Measurements from ENCODE around the gene SLC28A1. TPM values are rescaled to one million over a fixed set of nuclear protein-coding genes. Genes with fewer than 3 reads are reported as not detected.

SLC28A1 gene
- total RNA-seq, 2 experiments from 2014 or later = not detected

DNA sequence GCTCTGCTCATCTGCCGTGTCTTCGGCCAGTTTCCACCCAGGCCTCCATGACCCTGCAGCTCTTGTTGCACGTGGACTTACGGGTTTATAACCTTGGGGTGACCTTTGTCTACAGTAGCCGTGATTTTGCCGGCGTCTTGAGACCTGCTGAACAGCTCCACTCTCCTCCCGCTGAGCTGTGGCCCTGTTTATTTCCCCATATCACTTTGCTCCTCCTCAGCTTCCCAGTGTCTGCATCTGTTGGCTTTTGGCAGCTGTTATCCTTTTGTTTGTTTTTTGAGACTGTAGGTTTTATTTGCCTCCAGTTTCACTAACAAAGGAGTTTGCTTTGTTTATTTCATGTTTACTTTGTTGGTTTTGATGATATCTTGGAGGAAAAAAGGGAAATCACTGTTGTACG lies 29.3 kb upstream of the SLC28A1 start:
- CTCF ChIA-PET = no interaction called here
- Mint-ChIP-seq H3K27me3 (no peaks in the 10 kb centered on the region), H3K36me3 (ENCODE audit: low read depth) (no peaks in the 10 kb centered on the region), H3K9me3 (no peaks in the 10 kb centered on the region), H3K4me3 (no peak overlapping the region), H3K4me1 (no peaks in the 10 kb centered on the region), H3K27ac (no peak overlapping the region)
- no peak for DNase-seq
- POLR2A ChIA-PET = no interaction called here

DNA sequence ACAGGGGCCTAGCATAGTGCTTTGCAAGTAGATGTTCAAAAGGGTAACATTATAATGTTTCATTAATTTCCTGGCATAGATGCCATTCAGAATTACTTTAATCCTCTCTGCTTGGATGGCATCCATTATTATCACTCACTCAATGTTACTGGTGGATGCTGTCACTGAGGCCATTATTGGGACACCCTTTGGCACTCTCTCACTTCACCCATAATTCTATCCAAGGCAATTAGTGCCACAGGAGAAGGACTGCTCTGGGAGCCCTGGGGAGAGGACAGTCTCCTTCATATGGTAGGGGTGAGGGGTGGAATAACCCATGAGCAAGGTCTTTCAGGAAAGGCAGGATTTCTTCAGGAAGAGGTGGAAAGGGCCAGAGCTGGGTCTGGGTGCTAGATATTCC lies 28.7 kb upstream of the SLC28A1 start:
- Mint-ChIP-seq H3K27ac (no peak overlapping the region), H3K27me3 (no peaks in the 10 kb centered on the region), H3K36me3 (ENCODE audit: low read depth) (no peaks in the 10 kb centered on the region), H3K4me3 (no peak overlapping the region), H3K9me3 (no peaks in the 10 kb centered on the region), H3K4me1 (no peaks in the 10 kb centered on the region)
- ChIA-PET POLR2A (no interaction called here), CTCF (no interaction called here)
- DNase-seq = no peak

DNA sequence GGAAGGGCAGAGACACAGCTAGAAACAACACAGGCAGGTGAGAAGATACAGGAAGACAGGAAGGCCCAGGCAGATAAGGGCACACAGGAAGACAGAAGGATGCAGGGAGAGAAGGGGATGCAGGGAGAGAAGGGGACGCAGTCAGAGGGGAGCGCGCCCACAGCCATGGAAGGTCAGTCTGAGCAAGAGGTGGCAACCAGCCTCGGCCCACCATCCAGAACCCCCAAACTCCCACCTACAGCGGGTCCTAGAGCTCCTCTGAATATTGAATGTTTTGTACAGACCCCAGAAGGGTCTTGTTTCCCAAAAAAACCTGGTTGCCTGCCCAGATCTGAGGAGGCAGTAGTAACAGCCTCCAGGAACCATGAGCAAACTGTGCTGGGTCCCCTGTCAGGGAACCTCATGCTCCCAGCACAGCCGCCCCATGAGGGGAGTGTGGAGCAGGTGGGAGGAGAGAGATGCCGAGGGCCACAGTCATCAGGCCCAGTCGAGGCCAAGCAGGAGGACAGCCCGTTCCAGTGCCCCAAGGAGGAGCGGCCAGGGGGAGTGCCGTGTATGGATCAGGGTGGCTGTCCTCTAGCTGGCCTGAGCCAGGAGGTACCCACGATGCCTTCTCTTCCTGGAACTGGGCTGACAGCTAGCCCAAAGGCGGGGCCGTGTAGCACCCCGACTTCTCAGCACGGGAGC lies 27.6 kb upstream of the SLC28A1 start:
- DNase-seq = no peak
- Mint-ChIP-seq H3K27ac (no peak overlapping the region), H3K9me3 (no peaks in the 10 kb centered on the region), H3K4me3 (no peak overlapping the region), H3K36me3 (ENCODE audit: low read depth) (no peaks in the 10 kb centered on the region), H3K27me3 (no peaks in the 10 kb centered on the region), H3K4me1 (no peaks in the 10 kb centered on the region)
- ChIA-PET CTCF (interaction anchor here (0.6 kb wide), 1 partner anchor 272 kb away, joined by 6 read pairs; no protein-coding TSS in a partner anchor), POLR2A (no interaction called here)

DNA sequence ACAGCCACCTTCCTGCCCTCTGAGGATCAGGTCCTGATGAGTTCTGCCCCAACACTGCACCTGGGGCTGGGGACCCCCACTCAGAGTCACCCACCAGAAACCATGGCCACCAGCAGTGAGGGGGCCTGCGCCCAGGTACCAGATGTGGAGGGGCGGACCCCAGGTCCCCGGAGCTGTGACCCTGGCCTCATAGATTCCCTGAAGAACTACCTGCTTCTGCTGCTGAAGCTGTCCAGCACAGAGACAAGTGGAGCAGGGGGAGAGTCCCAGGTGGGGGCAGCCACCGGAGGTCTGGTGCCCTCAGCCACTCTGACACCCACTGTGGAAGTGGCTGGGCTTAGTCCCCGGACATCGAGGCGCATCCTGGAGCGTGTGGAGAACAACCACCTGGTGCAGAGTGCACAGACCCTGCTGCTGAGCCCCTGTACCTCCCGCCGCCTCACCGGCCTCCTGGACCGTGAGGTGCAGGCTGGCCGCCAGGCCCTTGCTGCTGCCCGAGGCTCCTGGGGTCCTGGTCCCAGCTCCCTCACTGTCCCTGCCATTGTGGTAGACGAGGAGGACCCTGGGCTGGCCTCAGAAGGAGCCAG lies 27.0 kb upstream of the SLC28A1 start:
- H3K27me3 Mint-ChIP-seq = no peaks in the 10 kb centered on the region
- H3K4me3 Mint-ChIP-seq = no peak overlapping the region
- CTCF ChIA-PET = no interaction called here
- POLR2A ChIA-PET = no interaction called here
- no peak for DNase-seq
- H3K9me3 Mint-ChIP-seq = no peaks in the 10 kb centered on the region
- no peaks in the 10 kb centered on the region for H3K36me3 Mint-ChIP-seq (ENCODE audit: low read depth)
- no peak overlapping the region for H3K27ac Mint-ChIP-seq
- no peaks in the 10 kb centered on the region for H3K4me1 Mint-ChIP-seq

DNA sequence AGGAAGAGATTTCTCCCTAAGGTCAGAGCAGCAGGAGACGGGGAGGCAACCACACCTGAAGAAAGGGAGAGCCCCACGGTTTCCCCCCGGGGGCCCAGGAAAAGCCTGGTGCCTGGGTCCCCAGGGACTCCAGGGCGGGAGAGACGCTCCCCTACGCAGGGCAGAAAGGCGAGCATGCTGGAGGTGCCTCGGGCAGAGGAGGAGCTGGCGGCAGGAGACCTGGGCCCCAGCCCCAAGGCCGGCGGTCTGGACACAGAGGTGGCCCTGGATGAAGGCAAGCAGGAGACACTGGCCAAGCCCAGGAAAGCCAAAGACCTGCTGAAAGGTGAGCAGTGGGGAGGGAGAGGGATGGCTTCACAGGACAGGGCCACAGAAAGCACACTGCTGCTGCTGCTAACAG lies 26.2 kb upstream of the SLC28A1 start:
- Mint-ChIP-seq H3K9me3 (no peaks in the 10 kb centered on the region), H3K27ac (no peak overlapping the region), H3K36me3 (ENCODE audit: low read depth) (no peaks in the 10 kb centered on the region), H3K4me3 (no peak overlapping the region), H3K27me3 (no peaks in the 10 kb centered on the region), H3K4me1 (no peaks in the 10 kb centered on the region)
- DNase-seq = no peak
- ChIA-PET CTCF (no interaction called here), POLR2A (no interaction called here)

DNA sequence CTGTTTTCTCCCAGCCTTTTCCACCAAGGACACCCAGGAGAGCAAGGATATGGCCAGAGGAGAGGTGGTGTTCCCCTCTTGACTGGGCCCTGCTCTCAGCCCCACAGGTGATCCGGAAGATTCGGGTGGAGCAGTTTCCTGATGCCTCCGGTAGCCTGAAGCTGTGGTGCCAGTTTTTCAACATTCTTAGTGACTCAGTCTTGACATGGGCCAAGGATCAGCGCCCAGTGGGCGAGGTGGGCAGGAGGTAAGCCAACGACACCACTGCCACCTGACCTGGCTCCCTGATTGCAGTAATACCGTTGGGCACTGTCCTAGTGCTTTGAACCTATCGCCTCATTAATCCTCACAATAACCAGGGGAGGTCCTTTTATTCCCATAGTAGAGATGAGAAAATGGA lies 25.3 kb upstream of the SLC28A1 start:
- H3K36me3 Mint-ChIP-seq (ENCODE audit: low read depth) = no peaks in the 10 kb centered on the region
- no peaks in the 10 kb centered on the region for H3K9me3 Mint-ChIP-seq
- ChIA-PET POLR2A (no interaction called here), CTCF (no interaction called here)
- H3K27ac Mint-ChIP-seq = no peak overlapping the region
- H3K4me3 Mint-ChIP-seq = no peak overlapping the region
- no peaks in the 10 kb centered on the region for H3K27me3 Mint-ChIP-seq
- no peak for DNase-seq
- no peaks in the 10 kb centered on the region for H3K4me1 Mint-ChIP-seq

DNA sequence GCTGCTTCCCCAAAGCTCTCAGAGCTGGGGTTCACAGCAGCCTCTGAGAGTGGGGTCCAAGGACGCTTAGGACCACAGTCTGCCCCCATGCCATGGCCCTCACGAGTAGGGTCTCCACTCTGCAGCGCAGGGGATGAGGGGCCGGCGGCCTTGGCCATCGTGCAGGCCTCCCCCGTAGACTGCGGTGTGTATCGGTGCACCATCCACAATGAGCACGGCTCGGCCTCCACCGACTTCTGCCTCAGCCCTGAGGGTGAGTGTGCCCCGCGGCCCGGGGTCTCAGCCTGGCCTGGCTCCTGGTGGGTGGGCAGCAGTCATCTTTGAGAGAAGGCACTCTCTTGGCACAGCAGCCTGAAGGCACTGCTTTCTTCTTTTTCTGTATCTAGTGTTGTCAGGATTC lies 24.8 kb upstream of the SLC28A1 start:
- no peak overlapping the region for H3K4me3 Mint-ChIP-seq
- POLR2A ChIA-PET = no interaction called here
- no peaks in the 10 kb centered on the region for H3K9me3 Mint-ChIP-seq
- DNase-seq = no peak
- H3K36me3 Mint-ChIP-seq (ENCODE audit: low read depth) = no peaks in the 10 kb centered on the region
- H3K4me1 Mint-ChIP-seq = no peaks in the 10 kb centered on the region
- no peaks in the 10 kb centered on the region for H3K27me3 Mint-ChIP-seq
- CTCF ChIA-PET = no interaction called here
- H3K27ac Mint-ChIP-seq = no peak overlapping the region

DNA sequence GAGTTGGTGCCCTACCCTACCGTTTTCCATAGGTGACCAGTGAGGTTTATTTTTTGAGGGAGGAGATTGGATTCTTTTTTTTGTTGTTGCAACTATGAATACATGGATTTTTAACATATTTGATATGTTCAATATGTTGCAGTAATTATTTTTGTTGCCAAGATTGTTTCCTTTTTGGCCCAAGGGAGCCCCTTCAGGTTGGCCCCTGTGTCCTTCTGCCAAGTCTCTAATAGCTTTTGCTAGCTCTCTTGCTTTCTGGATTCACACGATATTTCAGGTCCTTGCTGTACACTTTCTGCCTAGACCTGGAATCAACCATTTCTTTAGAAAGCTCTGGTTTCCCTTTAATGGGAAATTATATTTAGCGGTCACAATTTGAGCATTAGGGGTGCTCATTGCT lies 22.7 kb upstream of the SLC28A1 start:
- POLR2A ChIA-PET = no interaction called here
- Mint-ChIP-seq H3K27me3 (no peaks in the 10 kb centered on the region), H3K27ac (no peak overlapping the region), H3K4me3 (no peak overlapping the region), H3K4me1 (no peaks in the 10 kb centered on the region), H3K36me3 (ENCODE audit: low read depth) (no peaks in the 10 kb centered on the region), H3K9me3 (no peaks in the 10 kb centered on the region)
- CTCF ChIA-PET = no interaction called here
- DNase-seq = no peak

DNA sequence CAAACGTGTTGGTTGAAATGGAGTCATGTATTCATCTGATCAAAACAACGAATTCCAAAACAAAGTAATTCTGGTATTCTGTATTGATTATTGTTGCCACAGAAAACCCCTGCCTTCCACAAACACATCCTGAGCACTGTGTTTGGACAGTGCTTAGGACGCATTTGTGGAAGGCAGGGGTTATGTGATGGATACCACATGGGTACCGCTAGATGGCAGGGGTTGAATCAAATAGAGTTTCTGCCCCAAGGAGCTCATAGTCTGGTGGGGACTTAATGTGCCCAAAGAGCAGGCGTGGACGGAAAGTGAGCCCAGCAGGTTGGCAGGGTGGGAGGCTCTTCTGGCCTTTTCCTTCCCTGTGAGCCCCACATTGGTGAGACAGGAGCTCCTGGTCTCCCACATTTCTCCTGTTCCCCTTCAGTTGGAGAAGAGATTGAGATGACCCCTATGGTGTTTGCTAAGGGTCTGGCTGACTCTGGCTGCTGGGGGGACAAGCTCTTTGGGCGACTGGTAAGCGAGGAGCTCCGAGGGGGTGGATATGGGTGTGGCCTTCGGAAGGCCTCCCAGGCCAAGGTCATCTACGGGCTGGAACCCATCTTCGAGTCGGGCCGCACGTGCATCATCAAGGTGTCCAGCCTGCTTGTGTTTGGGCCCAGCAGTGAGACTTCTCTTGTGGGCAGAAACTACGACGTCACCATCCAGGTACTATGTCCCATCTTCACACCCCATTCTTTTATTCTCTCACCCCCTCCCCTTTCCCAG lies 22.1 kb upstream of the SLC28A1 start:
- CTCF ChIA-PET = interaction anchor here (0.8 kb wide), 1 partner anchor 14 kb away, joined by 3 read pairs; no protein-coding TSS in a partner anchor
- POLR2A ChIA-PET = no interaction called here
- no peak overlapping the region for H3K4me3 Mint-ChIP-seq
- H3K36me3 Mint-ChIP-seq (ENCODE audit: low read depth) = no peaks in the 10 kb centered on the region
- H3K4me1 Mint-ChIP-seq = no peaks in the 10 kb centered on the region
- no peaks in the 10 kb centered on the region for H3K9me3 Mint-ChIP-seq
- H3K27me3 Mint-ChIP-seq = no peaks in the 10 kb centered on the region
- DNase-seq = no peak
- H3K27ac Mint-ChIP-seq = no peak overlapping the region

DNA sequence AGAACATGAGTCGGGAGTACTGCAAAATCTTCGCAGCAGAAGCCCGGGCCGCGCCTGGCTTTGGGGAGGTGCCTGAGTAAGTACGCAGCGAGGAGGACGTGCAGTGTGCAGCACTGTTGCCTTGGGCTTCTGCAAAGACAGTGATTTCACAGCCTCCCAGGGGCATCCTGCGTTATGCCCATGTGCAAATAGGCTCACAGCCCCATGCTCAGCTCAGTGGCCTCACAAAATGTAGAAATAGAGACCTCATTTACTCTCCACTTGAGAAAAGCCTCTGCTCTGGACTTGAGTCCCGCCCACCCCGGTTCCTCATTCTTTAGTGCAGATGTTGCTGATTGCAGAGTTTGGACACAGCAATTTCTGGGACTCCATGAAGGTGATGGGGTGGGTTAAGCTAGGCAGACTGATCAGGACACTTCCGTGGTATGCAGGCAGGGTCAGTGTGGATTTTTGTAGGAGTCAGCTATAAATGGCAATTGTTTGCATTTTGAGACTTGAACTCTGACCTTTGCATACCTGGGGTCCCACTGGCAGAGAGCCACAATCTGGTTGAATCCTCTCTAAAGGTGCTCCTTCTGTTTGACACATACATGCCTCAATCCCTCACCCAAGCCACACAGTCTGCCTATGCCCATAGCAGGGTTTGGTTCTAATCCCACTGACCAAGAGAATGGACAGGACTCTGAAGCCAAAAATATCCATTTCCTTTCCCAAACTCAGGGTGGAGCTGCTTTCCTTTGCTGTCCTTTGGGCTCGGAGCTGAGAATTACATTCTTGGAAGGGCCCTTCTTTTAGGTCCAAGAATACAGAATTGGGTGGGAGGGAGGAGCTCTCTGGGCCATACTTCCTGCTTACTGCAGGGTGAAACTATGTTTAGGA lies 20.7 kb upstream of the SLC28A1 start:
- Mint-ChIP-seq H3K27me3 (no peaks in the 10 kb centered on the region), H3K27ac (no peak overlapping the region), H3K36me3 (ENCODE audit: low read depth) (no peaks in the 10 kb centered on the region), H3K4me3 (no peak overlapping the region), H3K9me3 (no peaks in the 10 kb centered on the region), H3K4me1 (no peaks in the 10 kb centered on the region)
- CTCF ChIA-PET = interaction anchor here (0.9 kb wide), 1 partner anchor 15 kb away, joined by 3 read pairs; no protein-coding TSS in a partner anchor
- POLR2A ChIA-PET = no interaction called here
- DNase-seq = no peak

DNA sequence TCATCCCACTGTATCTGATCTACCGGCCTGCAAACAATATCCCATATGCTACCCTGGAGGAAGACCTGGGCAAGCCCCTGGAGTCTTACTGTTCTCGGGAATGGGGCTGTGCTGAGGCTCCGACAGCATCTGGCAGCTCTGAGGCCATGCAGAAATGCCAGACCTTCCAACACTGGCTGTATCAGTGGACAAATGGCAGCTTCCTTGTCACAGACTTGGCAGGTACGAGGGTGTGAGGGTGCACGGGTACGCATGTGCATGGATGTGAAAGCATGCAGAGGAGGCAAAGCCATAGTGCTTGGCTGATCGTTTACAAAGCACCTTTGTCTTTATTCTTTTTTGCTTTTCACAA lies 20.0 kb upstream of the SLC28A1 start:
- H3K36me3 Mint-ChIP-seq (ENCODE audit: low read depth) = no peaks in the 10 kb centered on the region
- H3K27ac Mint-ChIP-seq = no peak overlapping the region
- H3K4me1 Mint-ChIP-seq = no peaks in the 10 kb centered on the region
- no peaks in the 10 kb centered on the region for H3K9me3 Mint-ChIP-seq
- H3K27me3 Mint-ChIP-seq = no peaks in the 10 kb centered on the region
- H3K4me3 Mint-ChIP-seq = no peak overlapping the region
- DNase-seq = no peak
- CTCF ChIA-PET = interaction anchor here (0.9 to 1.8 kb wide), 3 partner anchors 14 to 276 kb away, joined by 3 to 4 read pairs (median 3); no protein-coding TSS in a partner anchor
- POLR2A ChIA-PET = no interaction called here

DNA sequence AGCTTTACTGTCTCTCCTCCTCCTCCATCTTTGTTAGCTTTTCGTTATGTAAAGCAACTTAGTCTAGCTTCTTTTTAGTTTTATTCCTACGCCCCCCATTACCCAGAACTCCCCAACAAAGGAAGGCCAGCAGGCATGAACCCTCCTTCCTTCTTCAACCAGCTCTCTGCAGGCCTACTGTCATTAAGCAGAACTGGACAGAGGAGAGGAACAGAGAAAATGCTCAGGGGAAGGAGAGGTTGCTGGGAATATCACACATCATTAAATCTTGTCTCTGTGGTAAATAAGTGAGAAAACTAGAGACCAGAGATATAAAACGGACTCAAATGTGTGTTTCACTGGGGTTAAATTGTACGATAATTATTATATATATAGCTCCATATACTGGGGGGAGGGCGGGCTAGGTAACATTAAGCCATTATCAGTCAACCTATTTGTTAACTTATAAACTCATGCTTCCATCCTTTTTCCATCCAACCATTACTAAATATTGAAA lies 19.3 kb upstream of the SLC28A1 start:
- Mint-ChIP-seq H3K27ac (no peak overlapping the region), H3K27me3 (no peaks in the 10 kb centered on the region), H3K9me3 (no peaks in the 10 kb centered on the region), H3K4me3 (no peak overlapping the region), H3K4me1 (no peaks in the 10 kb centered on the region), H3K36me3 (ENCODE audit: low read depth) (no peaks in the 10 kb centered on the region)
- CTCF ChIA-PET = interaction anchor here (1.3 to 1.8 kb wide), 2 partner anchors 27 to 277 kb away, joined by 3 to 4 read pairs; no protein-coding TSS in a partner anchor
- DNase-seq = no peak
- POLR2A ChIA-PET = no interaction called here

Data from activated CD4-positive, alpha-beta memory T cell treated with anti-CD3 and anti-CD28 coated beads, Interleukin-2, amount 10 ng/mL, durations not matched to agents 7 days and 5 days (primary cell).